Measurements from ENCODE around the gene WDR5. TPM values are rescaled to one million over a fixed set of nuclear protein-coding genes. Genes with fewer than 3 reads are reported as not detected.

The WDR5 gene
- total and polyA plus RNA-seq, 12 donors, result 14.0 to 22.5 (median 17.8) TPM

DNA sequence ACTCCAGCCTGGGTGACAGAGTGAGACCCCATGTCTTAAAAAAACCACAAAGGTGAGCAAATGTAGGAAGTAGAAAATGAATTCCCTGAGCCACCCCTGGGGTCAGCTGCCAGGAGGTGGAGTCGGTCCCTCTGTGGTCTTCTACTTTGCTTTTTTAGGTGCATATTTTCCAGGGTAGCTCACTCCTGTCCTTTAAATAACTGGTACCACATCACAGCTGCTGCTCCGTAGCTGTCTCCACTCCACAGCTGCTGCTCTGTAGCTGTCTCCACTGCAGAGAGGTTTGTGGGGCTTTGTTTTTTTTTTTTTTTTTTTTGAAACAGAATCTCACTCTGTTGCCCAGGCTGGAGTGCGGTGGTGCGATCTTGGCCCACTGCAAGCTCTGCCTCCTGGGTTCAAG, 8.9 kb downstream of the WDR5 start:
- H3K9me3 ChIP-seq, result no peaks in the 10 kb centered on the region
- intact Hi-C loops (cut with DNase I), result no loop called here
- 83 to 85% methylated on average over 4 of the region's 4 CpGs for WGBS, 2 donors
- H3K27me3 ChIP-seq, result no peaks in the 10 kb centered on the region
- no peak overlapping the region for H3K27ac ChIP-seq
- H3K4me3 ChIP-seq, result no peak overlapping the region
- TF ChIP-seq, protein P1, sequence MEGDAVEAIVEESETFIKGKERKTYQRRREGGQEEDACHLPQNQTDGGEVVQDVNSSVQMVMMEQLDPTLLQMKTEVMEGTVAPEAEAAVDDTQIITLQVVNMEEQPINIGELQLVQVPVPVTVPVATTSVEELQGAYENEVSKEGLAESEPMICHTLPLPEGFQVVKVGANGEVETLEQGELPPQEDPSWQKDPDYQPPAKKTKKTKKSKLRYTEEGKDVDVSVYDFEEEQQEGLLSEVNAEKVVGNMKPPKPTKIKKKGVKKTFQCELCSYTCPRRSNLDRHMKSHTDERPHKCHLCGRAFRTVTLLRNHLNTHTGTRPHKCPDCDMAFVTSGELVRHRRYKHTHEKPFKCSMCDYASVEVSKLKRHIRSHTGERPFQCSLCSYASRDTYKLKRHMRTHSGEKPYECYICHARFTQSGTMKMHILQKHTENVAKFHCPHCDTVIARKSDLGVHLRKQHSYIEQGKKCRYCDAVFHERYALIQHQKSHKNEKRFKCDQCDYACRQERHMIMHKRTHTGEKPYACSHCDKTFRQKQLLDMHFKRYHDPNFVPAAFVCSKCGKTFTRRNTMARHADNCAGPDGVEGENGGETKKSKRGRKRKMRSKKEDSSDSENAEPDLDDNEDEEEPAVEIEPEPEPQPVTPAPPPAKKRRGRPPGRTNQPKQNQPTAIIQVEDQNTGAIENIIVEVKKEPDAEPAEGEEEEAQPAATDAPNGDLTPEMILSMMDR (IDR thresholded peaks at IDR 0.05), result no peak
- H3K36me3 ChIP-seq, result peaks cover 0 to 100% (median 71%) of the 10 kb centered on the region in 9 donors
- ATAC-seq, result no peak
- no peak for DNase-seq
- H3K4me1 ChIP-seq, result peaks cover 0 to 2% (median 0%) of the 10 kb centered on the region in 9 donors

DNA sequence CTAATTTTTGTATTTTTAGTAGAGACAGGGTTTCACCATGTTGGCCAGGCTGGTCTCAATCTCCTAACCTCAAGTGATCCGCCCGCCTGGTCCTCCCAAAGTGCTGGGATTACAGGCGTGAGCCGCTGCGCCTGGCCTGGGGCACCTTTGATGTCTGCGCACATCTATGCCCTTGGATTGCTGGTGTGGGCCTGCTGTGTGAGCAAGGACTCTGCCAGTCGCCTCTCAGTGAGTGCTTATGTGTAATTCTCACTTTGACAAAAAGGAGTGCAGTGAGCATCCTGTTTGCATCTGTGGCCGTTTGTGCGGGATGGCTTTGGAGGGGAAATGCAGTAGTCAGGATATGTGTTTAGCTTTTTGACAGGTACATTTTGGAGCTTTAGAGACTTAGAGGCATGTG, 9.4 kb downstream of the WDR5 start:
- H3K4me1 ChIP-seq, result no peaks in the 10 kb centered on the region
- H3K27ac ChIP-seq, result no peak overlapping the region
- intact Hi-C loops (cut with DNase I), result no loop called here
- H3K36me3 ChIP-seq, result peaks cover 0 to 100% (median 76%) of the 10 kb centered on the region in 9 donors
- DNase-seq (no peak), ATAC-seq (no peak)
- no peak overlapping the region for H3K4me3 ChIP-seq
- H3K9me3 ChIP-seq, result no peaks in the 10 kb centered on the region
- 93 to 95% methylated on average over 9 of the region's 9 CpGs for WGBS, 2 donors
- no peaks in the 10 kb centered on the region for H3K27me3 ChIP-seq
- TF ChIP-seq, protein P1 (IDR thresholded peaks at IDR 0.05), result no peak

DNA sequence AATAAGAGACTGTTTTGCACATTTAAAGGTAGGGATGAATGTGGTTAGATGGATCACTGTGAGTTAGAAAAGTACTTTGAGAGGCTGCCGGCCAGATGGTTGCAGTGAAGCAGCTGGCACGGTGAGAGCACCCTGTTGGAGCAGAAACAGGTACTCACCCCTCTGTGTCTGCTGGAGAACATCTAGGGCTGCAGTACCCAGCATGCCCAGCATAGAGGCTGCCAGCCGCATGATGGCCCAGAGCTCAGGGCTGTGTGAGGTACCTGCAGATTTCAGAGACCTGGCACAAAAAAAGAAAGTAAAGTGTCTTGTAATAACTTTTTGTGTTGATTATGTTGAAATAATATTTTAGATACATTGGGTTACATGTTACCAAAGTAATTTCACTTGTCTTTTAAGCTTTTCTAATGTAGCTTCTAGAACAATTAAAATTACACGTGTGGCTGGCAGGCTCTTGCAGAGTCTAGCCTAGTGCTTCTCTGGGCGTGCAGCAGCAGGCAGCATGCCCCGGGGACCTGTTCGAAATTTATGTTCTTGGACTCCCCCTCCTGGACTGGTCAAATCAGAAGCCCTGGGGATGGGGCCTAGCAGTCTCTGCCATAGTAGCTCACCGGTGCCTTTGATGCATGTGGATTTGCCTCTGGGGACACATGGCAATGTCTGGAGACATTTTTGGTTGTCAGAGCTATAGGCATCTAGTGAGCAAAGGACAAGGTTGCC, 11.1 kb downstream of the WDR5 start:
- WGBS, 2 donors, result 79 to 81% methylated on average over 8 of the region's 8 CpGs
- ATAC-seq (no peak), DNase-seq (no peak)
- H3K27me3 ChIP-seq, result no peaks in the 10 kb centered on the region
- H3K27ac ChIP-seq, result no peak overlapping the region
- H3K4me3 ChIP-seq, result no peak overlapping the region
- no peaks in the 10 kb centered on the region for H3K9me3 ChIP-seq
- no peaks in the 10 kb centered on the region for H3K4me1 ChIP-seq
- intact Hi-C loops (cut with DNase I), result no loop called here
- H3K36me3 ChIP-seq, result peaks cover 0 to 100% (median 66%) of the 10 kb centered on the region in 9 donors
- TF ChIP-seq, protein P1 (IDR thresholded peaks at IDR 0.05), result no peak

DNA sequence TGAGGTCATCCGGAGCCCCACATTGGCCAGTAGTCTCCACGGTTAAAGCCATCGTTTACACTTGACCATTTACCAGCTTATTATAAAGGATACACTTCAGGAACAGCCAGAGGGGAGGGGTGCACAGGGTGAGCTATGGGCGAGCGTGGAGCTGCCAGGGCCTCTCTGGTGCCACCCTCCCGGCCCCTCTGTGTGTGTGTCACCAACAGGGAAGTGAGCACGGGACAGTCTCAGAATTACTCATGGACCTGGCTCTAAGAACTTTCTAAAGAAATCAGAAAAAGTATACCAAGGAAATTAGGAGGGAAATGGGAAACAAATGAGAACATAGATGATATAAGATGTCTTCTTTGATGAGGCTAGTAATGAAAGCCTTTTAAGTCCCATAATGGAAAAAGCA, 13.5 kb downstream of the WDR5 start:
- intact Hi-C loops (cut with DNase I), result no loop called here
- TF ChIP-seq, protein P1 (IDR thresholded peaks at IDR 0.05), result no peak
- Histone ChIP-seq H3K27ac (no peak overlapping the region), H3K27me3 (no peaks in the 10 kb centered on the region), H3K4me1 (no peaks in the 10 kb centered on the region), H3K4me3 (no peak overlapping the region), H3K36me3 (peaks cover 0 to 100% (median 59%) of the 10 kb centered on the region in 9 donors), H3K9me3 (no peaks in the 10 kb centered on the region)
- WGBS, 2 donors, result 90 to 91% methylated on average over 7 of the region's 7 CpGs
- DNase-seq, result no peak
- no peak for ATAC-seq

All from heart right ventricle (tissue), 16 donors.